CD14-positive monocyte (primary cell): ENCODE results near the gene NCDN. TPM values are rescaled to one million over a fixed set of nuclear protein-coding genes. Genes with fewer than 3 reads are reported as not detected.

Source experiments
- DNase-seq, 3 donors: peaks; one replicate each; pipeline ENCODE4 v3.0.0-alpha.2; 2011 to 2022
- H2AFZ ChIP-seq: 2 replicates; pipeline ENCODE4 v1.6.0; 2012; ENCODE audit warnings: mild to moderate bottlenecking, low read depth, low read length, inconsistent platforms; ENCODE audit not compliant: insufficient read depth, poor library complexity, severe bottlenecking
- H3K27ac ChIP-seq, 2 donors: 1 replicate in 1 of 2; 2 replicates in 1 of 2; pipeline ENCODE4 v1.5.1; 2012 to 2013; ENCODE audit warnings: low read length in 2 of 2, control low read depth in 1 of 2, inconsistent platforms in 1 of 2, low read depth in 1 of 2, mild to moderate bottlenecking in 1 of 2
- H3K27me3 ChIP-seq, 2 donors: one replicate each; pipeline versions ENCODE4 v1.6.0 to v1.6.1; 2011 to 2013; ENCODE audit warnings: low read length in 2 of 2; ENCODE audit not compliant: control insufficient read depth in 2 of 2, insufficient read depth in 2 of 2
- H3K36me3 ChIP-seq, 2 donors: replicated peaks in 1 of 2; 1 replicate in 1 of 2; 2 replicates in 1 of 2; pipeline versions ENCODE4 v1.5.1 to v1.6.1; 2012 to 2013; ENCODE audit warnings: low read length in 2 of 2, control low read depth in 1 of 2, inconsistent platforms in 1 of 2, mild to moderate bottlenecking in 1 of 2; ENCODE audit not compliant: insufficient read depth in 2 of 2, control insufficient read depth in 1 of 2
- H3K4me1 ChIP-seq, 2 donors: 1 replicate in 1 of 2; 2 replicates in 1 of 2; pipeline versions ENCODE4 v1.5.1 to v1.6.1; 2012 to 2013; ENCODE audit warnings: low read length in 2 of 2, control low read depth in 1 of 2, inconsistent platforms in 1 of 2, mild to moderate bottlenecking in 1 of 2, moderate library complexity in 1 of 2; ENCODE audit not compliant: insufficient read depth in 2 of 2, control insufficient read depth in 1 of 2
- H3K4me2 ChIP-seq: replicated peaks from 2 replicates; pipeline ENCODE3; 2012; ENCODE audit warnings: low read length, moderate library complexity, mild to moderate bottlenecking; ENCODE audit not compliant: poor library complexity, severe bottlenecking; ENCODE audit errors: extremely low read depth
- H3K4me3 ChIP-seq, 3 experiments: fragments of 200-600 bp in 1 of 3; sonication (generic) in 1 of 3; replicated peaks in 1 of 3; 1 replicate in 2 of 3; 2 replicates in 1 of 3; pipeline ENCODE4 v1.5.1; 2011 to 2013; ENCODE audit warnings: low read length in 3 of 3, mild to moderate bottlenecking in 3 of 3, control low read depth in 2 of 3, low read depth in 2 of 3, inconsistent platforms in 1 of 3, moderate library complexity in 1 of 3
- H3K79me2 ChIP-seq: 2 replicates; pipeline ENCODE4 v1.6.0; 2012; ENCODE audit warnings: mild to moderate bottlenecking, control low read depth, inconsistent platforms, low read length, moderate library complexity; ENCODE audit not compliant: insufficient read depth
- H3K9ac ChIP-seq: 2 replicates; pipeline ENCODE4 v1.6.0; 2017; ENCODE audit warnings: low read length, mild to moderate bottlenecking; ENCODE audit not compliant: insufficient read depth, poor library complexity, severe bottlenecking
- H3K9me3 ChIP-seq, 2 donors: replicated peaks in 1 of 2; 1 replicate in 1 of 2; 2 replicates in 1 of 2; pipeline versions ENCODE4 v1.5.1 to v1.6.1; 2012 to 2013; ENCODE audit warnings: low read length in 2 of 2, control low read depth in 1 of 2; ENCODE audit not compliant: control insufficient read depth in 1 of 2, insufficient read depth in 1 of 2
- H4K20me1 ChIP-seq: 2 replicates; pipeline ENCODE4 v1.6.0; 2012; ENCODE audit warnings: mild to moderate bottlenecking, low read length, control low read depth, moderate library complexity; ENCODE audit not compliant: insufficient read depth
- H3K27ac Mint-ChIP-seq, 7 donors: one replicate each; pipeline ENCODE4 v1.8.0; 2020; ENCODE audit warnings: mild to moderate bottlenecking in 7 of 7, mixed read lengths in 7 of 7, moderate library complexity in 6 of 7, inconsistent platforms in 2 of 7
- H3K27me3 Mint-ChIP-seq, 3 donors: one replicate each; pipeline ENCODE4 v1.8.0; 2021 to 2022; ENCODE audit warnings: low read depth in 3 of 3, mild to moderate bottlenecking in 3 of 3, mixed read lengths in 3 of 3, moderate library complexity in 3 of 3, inconsistent platforms in 1 of 3
- H3K36me3 Mint-ChIP-seq, 2 donors: one replicate each; pipeline ENCODE4 v1.8.0; 2020; ENCODE audit warnings: mixed read lengths in 2 of 2, inconsistent platforms in 1 of 2, mild to moderate bottlenecking in 1 of 2
- H3K4me1 Mint-ChIP-seq: one replicate; pipeline ENCODE4 v1.8.0; 2020; ENCODE audit warnings: mild to moderate bottlenecking, mixed read lengths
- H3K4me3 Mint-ChIP-seq, 2 donors: one replicate each; pipeline ENCODE4 v1.8.0; 2020; ENCODE audit warnings: mild to moderate bottlenecking in 2 of 2, mixed read lengths in 2 of 2, moderate library complexity in 1 of 2
- H3K9me3 Mint-ChIP-seq, 7 donors: one replicate each; pipeline ENCODE4 v1.8.0; 2020 to 2022; ENCODE audit warnings: mixed read lengths in 7 of 7, mild to moderate bottlenecking in 6 of 7, moderate library complexity in 6 of 7, inconsistent platforms in 2 of 7
- CTCF ChIP-seq: fragments of 200-600 bp; IDR thresholded peaks from one replicate; pipeline ENCODE4 v1.8.0; 2022; ENCODE audit warnings: antibody characterized with exemption, mild to moderate bottlenecking
- WGBS: methylation state at CpG from one replicate; pipeline ENCODE4 v1.1.5; 2013; ENCODE audit warnings: missing lambda C conversion rate; ENCODE audit not compliant: insufficient coverage; 5-methylcytosine and 5-hydroxymethylcytosine counted together
- intact Hi-C, 2 donors: fragments of 100-400 bp; cut with micrococcal nuclease; formaldehyde crosslinking; loops; one replicate each; pipeline versions ENCODE4 v1.15.0 to v1.15.1; 2023
- polyA plus RNA-seq, 3 donors: library from polyadenylated mRNA; depleted of rRNA in 1 of 3; unstranded in 2 of 3; stranded (reverse) in 1 of 3; fragments of 300-500 nt in 2 of 3; fragments of >200 nt in 1 of 3; fragmentation: Illumina TruSeq in 2 of 3; gene quantifications; 1 replicate in 2 of 3; 2 replicates in 1 of 3; pipeline ENCODE4 v1.2.3, GENCODE V29; 2012 to 2021

Gene NCDN
- polyA plus RNA-seq, 3 donors, result 5.0 to 7.9 (median 7.0) TPM

GRCh38 chr1:35539824-35540261 lies 17.8 kb upstream of the NCDN start:
- H2AFZ ChIP-seq, result peak overlapping the region; percentile 27
- H3K79me2 ChIP-seq, result peaks cover 83% of the 10 kb centered on the region
- no peaks in the 10 kb centered on the region for H3K27me3 ChIP-seq
- peaks cover 59% of the 10 kb centered on the region for H3K4me1 Mint-ChIP-seq
- peak overlapping the region in 1 of 3 experiments; percentile 5 for H3K4me3 ChIP-seq
- WGBS, result no CpG with 5 or more reads among the region's 1 CpG
- H3K4me2 ChIP-seq, result peak overlapping the region; percentile 4
- H3K27ac ChIP-seq, result peak overlapping the region; percentile 62 to 82
- H3K4me3 Mint-ChIP-seq, result peak overlapping the region; percentile 48 to 73
- H3K4me1 ChIP-seq, result peaks cover 51 to 56% of the 10 kb centered on the region in 2 donors
- H4K20me1 ChIP-seq, result peaks cover 19% of the 10 kb centered on the region
- peaks cover 2 to 28% of the 10 kb centered on the region in 2 donors for H3K36me3 ChIP-seq
- peaks cover 0 to 2% (median 0%) of the 10 kb centered on the region in 3 donors for H3K27me3 Mint-ChIP-seq
- H3K36me3 Mint-ChIP-seq, result peaks cover 21 to 35% of the 10 kb centered on the region in 2 donors
- DNase-seq, result peak; percentile 29 to 40 (median 38)
- intact Hi-C loops, result loop anchor here in 1 of 2 donors (5.0 kb wide), 1 partner anchor 93 kb away; no protein-coding TSS in a partner anchor
- no peak overlapping the region for H3K9ac ChIP-seq
- TF ChIP-seq CTCF, result no peak
- H3K9me3 Mint-ChIP-seq, result peaks cover 0 to 2% (median 0%) of the 10 kb centered on the region in 7 donors
- H3K27ac Mint-ChIP-seq, result peak overlapping the region; percentile 85 to 95 (median 92)
- H3K9me3 ChIP-seq, result no peaks in the 10 kb centered on the region

GRCh38 chr1:35544976-35545375 lies 12.6 kb upstream of the NCDN start:
- WGBS, result 41% methylated on average over 3 of the region's 3 CpGs
- Histone ChIP-seq H3K4me2 (peak overlapping the region; percentile 62), H3K27ac (peak overlapping the region; percentile 24 to 66), H3K9me3 (no peaks in the 10 kb centered on the region), H3K79me2 (peaks cover 82% of the 10 kb centered on the region), H3K27me3 (no peaks in the 10 kb centered on the region), H2AFZ (peak overlapping the region; percentile 38), H3K36me3 (peaks cover 18 to 39% of the 10 kb centered on the region in 2 donors), H4K20me1 (peaks cover 17% of the 10 kb centered on the region), H3K4me1 (peaks cover 44 to 48% of the 10 kb centered on the region in 2 donors), H3K4me3 (peak overlapping the region in 2 of 3 experiments; percentile 25 to 34), H3K9ac (no peak overlapping the region)
- Mint-ChIP-seq H3K4me1 (peaks cover 52% of the 10 kb centered on the region), H3K27ac (peak overlapping the region in 6 of 7 donors; percentile 56 to 89 (median 79)), H3K4me3 (peak overlapping the region; percentile 73 to 82), H3K9me3 (peaks cover 0 to 2% (median 0%) of the 10 kb centered on the region in 7 donors), H3K36me3 (peaks cover 33 to 55% of the 10 kb centered on the region in 2 donors), H3K27me3 (peaks cover 0 to 2% (median 0%) of the 10 kb centered on the region in 3 donors)
- peak; percentile 74 for TF ChIP-seq CTCF
- intact Hi-C loops, result loop anchor here in 1 of 2 donors (5.0 kb wide), 1 partner anchor 98 kb away; no protein-coding TSS in a partner anchor
- DNase-seq, result peak; percentile 73 to 83 (median 79)
